Hepatocyte (in vitro differentiated cells): ENCODE results near the gene MAPK8. TPM values are rescaled to one million over a fixed set of nuclear protein-coding genes. Genes with fewer than 3 reads are reported as not detected.

Source experiments
- DNase-seq: peaks from one replicate; pipeline ENCODE4 v3.0.0-alpha.2; 2016; ENCODE audit warnings: low spot score
- H2AFZ ChIP-seq: fragments of 200-600 bp; sonication (generic); 2 replicates; pipeline ENCODE4 v1.6.0; 2016; ENCODE audit warnings: antibody characterized with exemption, mild to moderate bottlenecking
- H3K27ac ChIP-seq: fragments of 200-600 bp; sonication (generic); 2 replicates; pipeline ENCODE4 v1.5.1; 2016; ENCODE audit warnings: mild to moderate bottlenecking
- H3K27me3 ChIP-seq: fragments of 200-600 bp; sonication (generic); 2 replicates; pipeline ENCODE4 v1.6.1; 2016
- H3K36me3 ChIP-seq: fragments of 200-600 bp; sonication (generic); replicated peaks from 2 replicates; pipeline ENCODE4 v1.5.1; 2016; ENCODE audit warnings: low read depth; ENCODE audit not compliant: insufficient read depth
- H3K4me1 ChIP-seq: fragments of 200-600 bp; sonication (generic); 2 replicates; pipeline ENCODE4 v1.5.1; 2016; ENCODE audit warnings: mild to moderate bottlenecking, moderate library complexity; ENCODE audit not compliant: insufficient read depth
- H3K4me2 ChIP-seq: fragments of 200-600 bp; sonication (generic); 2 replicates; pipeline ENCODE4 v1.6.0; 2016
- H3K4me3 ChIP-seq: fragments of 200-600 bp; sonication (generic); 2 replicates; pipeline ENCODE4 v1.5.1; 2016; ENCODE audit warnings: mild to moderate bottlenecking
- H3K79me2 ChIP-seq: fragments of 200-600 bp; sonication (generic); 2 replicates; pipeline ENCODE4 v1.6.0; 2017; ENCODE audit warnings: mild to moderate bottlenecking
- H3K9me2 ChIP-seq: fragments of 200-600 bp; sonication (generic); replicated peaks from 2 replicates; pipeline ENCODE4 v1.6.0; 2017; ENCODE audit warnings: mild to moderate bottlenecking; ENCODE audit not compliant: insufficient read depth
- H3K9me3 ChIP-seq: fragments of 200-600 bp; sonication (generic); 2 replicates; pipeline ENCODE4 v1.5.1; 2016; ENCODE audit warnings: low read depth, mild to moderate bottlenecking
- H4K20me1 ChIP-seq: fragments of 200-600 bp; sonication (generic); 2 replicates; pipeline ENCODE4 v1.6.0; 2016; ENCODE audit warnings: mild to moderate bottlenecking; ENCODE audit not compliant: insufficient read depth, poor library complexity, severe bottlenecking
- CTCF ChIP-seq: fragments of 200-600 bp; sonication (generic); IDR thresholded peaks from 2 replicates; pipeline ENCODE4 v1.5.1; 2016; ENCODE audit warnings: antibody characterized with exemption, mild to moderate bottlenecking; ENCODE audit not compliant: poor library complexity
- EZH2 ChIP-seq: fragments of 200-600 bp; sonication (generic); IDR thresholded peaks from 2 replicates; pipeline ENCODE4 v1.6.1; 2016; ENCODE audit warnings: antibody characterized with exemption, mild to moderate bottlenecking, borderline replicate concordance
- EZH2phosphoT487 ChIP-seq: fragments of 200-600 bp; sonication (generic); IDR thresholded peaks from one replicate; pipeline ENCODE4 v1.6.1; 2018; ENCODE audit warnings: antibody characterized with exemption, mild to moderate bottlenecking, low read depth, moderate library complexity; ENCODE audit not compliant: unreplicated experiment, severe bottlenecking
- WGBS: methylation state at CpG from one replicate; pipeline ENCODE4 v1.1.6; 2016; ENCODE audit warnings: low lambda C conversion rate; ENCODE audit errors: missing lambda C conversion rate; 5-methylcytosine and 5-hydroxymethylcytosine counted together
- polyA plus RNA-seq: library from polyadenylated mRNA; unstranded; fragments of >200 nt; fragmentation: Nextera tagmentation; extraction: Ambion mirVana; gene quantifications from 2 replicates; pipeline ENCODE4 v1.2.1, GENCODE V29; 2016
- total RNA-seq: library from RNA; depleted of rRNA; stranded (reverse); fragments of >200 nt; gene quantifications from 2 replicates; pipeline ENCODE4 v1.2.3, GENCODE V29; 2014

MAPK8 gene
- total and polyA plus RNA-seq, 2 experiments from 2014 or later, result 20.9 to 73.2 TPM

GRCh38 chr10:48478980-48479811, 172.7 kb downstream of the MAPK8 start:
- Histone ChIP-seq H3K9me3 (no peaks in the 10 kb centered on the region), H4K20me1 (no peaks in the 10 kb centered on the region), H3K79me2 (no peaks in the 10 kb centered on the region), H3K4me1 (peaks cover 4% of the 10 kb centered on the region), H2AFZ (no peak overlapping the region), H3K4me3 (no peak overlapping the region), H3K4me2 (no peak overlapping the region), H3K9me2 (no peaks in the 10 kb centered on the region), H3K36me3 (no peaks in the 10 kb centered on the region), H3K27me3 (no peaks in the 10 kb centered on the region), H3K27ac (no peak overlapping the region)
- TF ChIP-seq EZH2 (no peak), CTCF (no peak), EZH2phosphoT487 (no peak)
- 95% methylated on average over 30 of the region's 30 CpGs for WGBS
- no peak for DNase-seq

GRCh38 chr10:48480397-48481374, 174.2 kb downstream of the MAPK8 start:
- no peaks in the 10 kb centered on the region for H3K79me2 ChIP-seq
- H3K4me2 ChIP-seq, result peak overlapping the region; percentile 35
- TF ChIP-seq EZH2phosphoT487 (no peak), CTCF (no peak)
- no peaks in the 10 kb centered on the region for H3K36me3 ChIP-seq
- H3K4me3 ChIP-seq, result no peak overlapping the region
- WGBS, result 69% methylated on average over 14 of the region's 20 CpGs
- H3K9me3 ChIP-seq, result no peaks in the 10 kb centered on the region
- H3K27ac ChIP-seq, result no peak overlapping the region
- H3K9me2 ChIP-seq, result no peaks in the 10 kb centered on the region
- peaks cover 4% of the 10 kb centered on the region for H3K4me1 ChIP-seq
- no peaks in the 10 kb centered on the region for H3K27me3 ChIP-seq
- no peaks in the 10 kb centered on the region for H4K20me1 ChIP-seq
- no peak for DNase-seq
- H2AFZ ChIP-seq, result no peak overlapping the region

- H4K20me1 ChIP-seq, result no peaks in the 10 kb centered on the region
- no peaks in the 10 kb centered on the region for H3K9me3 ChIP-seq
- TF ChIP-seq EZH2 (no peak), CTCF (no peak), EZH2phosphoT487 (no peak)
- no peaks in the 10 kb centered on the region for H3K36me3 ChIP-seq
- no peak for DNase-seq
- no peak overlapping the region for H3K4me2 ChIP-seq
- no peaks in the 10 kb centered on the region for H3K9me2 ChIP-seq
- no peak overlapping the region for H2AFZ ChIP-seq
- no peak overlapping the region for H3K4me3 ChIP-seq
- no peaks in the 10 kb centered on the region for H3K79me2 ChIP-seq
- no peaks in the 10 kb centered on the region for H3K27me3 ChIP-seq
- H3K27ac ChIP-seq, result no peak overlapping the region
- H3K4me1 ChIP-seq, result peaks cover 4% of the 10 kb centered on the region
- 97% methylated on average over 2 of the region's 2 CpGs for WGBS
Measured at GRCh38 chr10:48481385-48481784, 174.9 kb downstream of the MAPK8 start.
